ENCODE data around the gene LOXL1. TPM values are rescaled to one million over a fixed set of nuclear protein-coding genes. Genes with fewer than 3 reads are reported as not detected.
A peak's percentile ranks its signal among the peaks of the same experiment; 100 is the strongest.

LOXL1 gene
- total RNA-seq: 10 to 100 TPM in 1 of 4 donors, 1 to 10 TPM in 3; 4.9 to 11.2 (median 5.7) TPM

GRCh38 chr15:73926219-73927002, at the start of gene LOXL1:
TSS of gene LOXL1 (plus strand) at chr15:73926462. CDS start at chr15:73926784, 322 bp downstream.
- peak within 1 kb of the TSS; percentile 44 to 62 (median 53) for H3K4me3 ChIP-seq
- in situ Hi-C loops (cut with MboI; ENCODE audit: low sequenced_read_pairs in 4 of 4): no loop called here
- peak; percentile 29 to 66 for DNase-seq
- peaks cover 22 to 24% of the 10 kb centered on the region in 2 donors for H3K4me1 ChIP-seq
- no peaks in the 10 kb centered on the region for H3K9me3 ChIP-seq
- H3K27ac ChIP-seq: peak within 1 kb of the TSS; percentile 77 to 84 (median 80)
- intact Hi-C loops (cut with DNase I; ENCODE audit: low total_unique reads): no loop called here
- no peak for TF ChIP-seq CTCF (IDR thresholded peaks at IDR 0.05 in 4 of 5, conservative IDR thresholded peaks at IDR 0.05 in 1 of 5)
- peak; percentile 58 to 59 for TF ChIP-seq POLR2A (IDR thresholded peaks at IDR 0.05)
- peaks cover 0 to 4% (median 3%) of the 10 kb centered on the region in 3 donors for H3K27me3 ChIP-seq
- peak; percentile 61 to 63 for ATAC-seq
- no peaks in the 10 kb centered on the region for H3K36me3 ChIP-seq

- no peak overlapping the region for H3K27ac ChIP-seq
- TF ChIP-seq CTCF (IDR thresholded peaks at IDR 0.05 in 4 of 5, conservative IDR thresholded peaks at IDR 0.05 in 1 of 5) (no peak), POLR2A (IDR thresholded peaks at IDR 0.05) (no peak)
- ATAC-seq (no peak), DNase-seq (no peak)
- no peaks in the 10 kb centered on the region for H3K4me1 ChIP-seq
- H3K27me3 ChIP-seq: peaks cover 0 to 8% (median 6%) of the 10 kb centered on the region in 3 donors
- no peaks in the 10 kb centered on the region for H3K36me3 ChIP-seq
- no peak overlapping the region for H3K4me3 ChIP-seq
- H3K9me3 ChIP-seq: no peaks in the 10 kb centered on the region
- in situ Hi-C loops (cut with MboI; ENCODE audit: low sequenced_read_pairs in 4 of 4) (no loop called here), intact Hi-C loops (cut with DNase I; ENCODE audit: low total_unique reads) (no loop called here)
Measured at GRCh38 chr15:73879426-73879825, 46.8 kb upstream of the LOXL1 start.

- H3K4me3 ChIP-seq: no peak overlapping the region
- no peak overlapping the region for H3K27ac ChIP-seq
- H3K36me3 ChIP-seq: no peaks in the 10 kb centered on the region
- no peak for ATAC-seq
- no peak for DNase-seq
- peaks cover 0 to 7% (median 6%) of the 10 kb centered on the region in 3 donors for H3K27me3 ChIP-seq
- TF ChIP-seq CTCF (IDR thresholded peaks at IDR 0.05 in 4 of 5, conservative IDR thresholded peaks at IDR 0.05 in 1 of 5): no peak
- TF ChIP-seq POLR2A (IDR thresholded peaks at IDR 0.05): no peak
- intact Hi-C loops (cut with DNase I; ENCODE audit: low total_unique reads) (no loop called here), in situ Hi-C loops (cut with MboI; ENCODE audit: low sequenced_read_pairs in 4 of 4) (no loop called here)
- H3K4me1 ChIP-seq: no peaks in the 10 kb centered on the region
- no peaks in the 10 kb centered on the region for H3K9me3 ChIP-seq
Measured at GRCh38 chr15:73881579-73882320, 44.5 kb upstream of the LOXL1 start.

- intact Hi-C loops (cut with DNase I; ENCODE audit: low total_unique reads): no loop called here
- in situ Hi-C loops (cut with MboI; ENCODE audit: low sequenced_read_pairs in 4 of 4): no loop called here
- Histone ChIP-seq H3K9me3 (no peaks in the 10 kb centered on the region), H3K4me1 (no peaks in the 10 kb centered on the region), H3K36me3 (no peaks in the 10 kb centered on the region), H3K4me3 (no peak overlapping the region), H3K27me3 (peaks cover 0 to 3% (median under 1%) of the 10 kb centered on the region in 3 donors), H3K27ac (no peak overlapping the region)
- TF ChIP-seq POLR2A (IDR thresholded peaks at IDR 0.05): no peak
- TF ChIP-seq CTCF (IDR thresholded peaks at IDR 0.05 in 4 of 5, conservative IDR thresholded peaks at IDR 0.05 in 1 of 5): no peak
- DNase-seq (no peak), ATAC-seq (no peak)
Measured at GRCh38 chr15:73882761-73883419, 43.4 kb upstream of the LOXL1 start.
